A549 (cell line): ENCODE results near the gene TMEM198. TPM values are rescaled to one million over a fixed set of nuclear protein-coding genes. Genes with fewer than 3 reads are reported as not detected.

Experiments
- ATAC-seq, 2 experiments: fragments of 200-7000 bp in 1 of 2; fragments of >200 bp in 1 of 2; cut with Nextera tagmentation in 1 of 2; cut with Tn5 transposase in 1 of 2; 3 replicates each; pipeline versions ENCODE4 v1.8.0 to v1.9.1; 2018 to 2020; ENCODE audit warnings: mild to moderate bottlenecking in 1 of 2, moderate library complexity in 1 of 2
- CTCF ChIA-PET: fragments of 300-600 bp; sonication (Branson Sonifier 250); formaldehyde crosslinking; extraction: SDS; loops from one replicate; lab custom pipeline; 2021; ENCODE audit warnings: antibody characterized with exemption, inconsistent platforms; lab: Yijun Ruan, JAX
- POLR2A ChIA-PET: fragments of 350-600 bp; formaldehyde crosslinking; extraction: SDS; loops from one replicate; lab custom pipeline; 2021; ENCODE audit warnings: antibody characterized with exemption, inconsistent platforms; lab: Yijun Ruan, JAX
- DNase-seq, 2 experiments: peaks; one replicate each; pipeline versions ENCODE4 v3.0.0 to v3.0.0-alpha.2; 2011 to 2016; ENCODE audit warnings: low read depth in 1 of 2, low spot score in 1 of 2
- FAIRE-seq: peaks from 2 replicates; lab custom pipeline; 2011; peaks lifted over from hg19 to GRCh38; lab: Jason Lieb, UNC
- H3K27ac ChIP-seq, 2 experiments: fragments of >200 bp; sonication (Bioruptor Twin); formaldehyde crosslinking; 3 replicates each; pipeline ENCODE4 v1.5.1; 2016 to 2017
- H3K4me1 ChIP-seq: fragments of >200 bp; sonication (Bioruptor Twin); formaldehyde crosslinking; 3 replicates; pipeline ENCODE4 v1.6.1; 2016
- H3K4me2 ChIP-seq: fragments of >200 bp; sonication (Bioruptor Twin); formaldehyde crosslinking; 3 replicates; pipeline ENCODE4 v1.6.1; 2016
- H3K4me3 ChIP-seq: fragments of >200 bp; sonication (Bioruptor Twin); formaldehyde crosslinking; 3 replicates; pipeline ENCODE4 v1.5.1; 2016
- H3K9me3 ChIP-seq: fragments of >200 bp; sonication (Bioruptor Twin); formaldehyde crosslinking; 3 replicates; pipeline ENCODE4 v1.6.1; 2016
- BCL3 ChIP-seq: fragments of >200 bp; sonication (Bioruptor Twin); formaldehyde crosslinking; IDR thresholded peaks from 3 replicates; pipeline ENCODE4 v1.6.1; 2016
- CTCF ChIP-seq: fragments of >200 bp; sonication (Bioruptor Twin); formaldehyde crosslinking; IDR thresholded peaks from 3 replicates; pipeline ENCODE4 v1.5.1; 2016
- EHF ChIP-seq: fragments of 250-450 bp; sonication (Bioruptor Pico); IDR thresholded peaks from 2 replicates; pipeline ENCODE4 v1.5.0; 2020; ENCODE audit warnings: mild to moderate bottlenecking
- FOSL2 ChIP-seq, 2 experiments: fragments of 450-650 bp in 1 of 2; fragments of >200 bp in 1 of 2; sonication (Bioruptor Twin) in 1 of 2; formaldehyde crosslinking; IDR thresholded peaks; 2 replicates each; pipeline versions ENCODE4 v1.5.0 to v1.6.1; 2016 to 2020; ENCODE audit warnings: mild to moderate bottlenecking in 1 of 2, moderate library complexity in 1 of 2
- GATA3 ChIP-seq: IDR thresholded peaks from 2 replicates; pipeline ENCODE4 v1.6.1; 2012; ENCODE audit warnings: borderline replicate concordance
- HDAC2 ChIP-seq: fragments of 200-600 bp; sonication (generic); IDR thresholded peaks from 2 replicates; pipeline ENCODE4 v1.6.1; 2016
- HEYL ChIP-seq: fragments of 250-450 bp; sonication (Bioruptor Pico); IDR thresholded peaks from 2 replicates; pipeline ENCODE4 v1.8.0; 2021; ENCODE audit warnings: mild to moderate bottlenecking, moderate library complexity
- HOXB13 ChIP-seq: fragments of 250-450 bp; sonication (Bioruptor Pico); IDR thresholded peaks from 2 replicates; pipeline ENCODE4 v1.5.0; 2020; ENCODE audit warnings: low read depth, mild to moderate bottlenecking, moderate library complexity
- HOXB5 ChIP-seq: fragments of 250-450 bp; sonication (Bioruptor Pico); IDR thresholded peaks from 2 replicates; pipeline ENCODE4 v1.5.0; 2020; ENCODE audit warnings: mild to moderate bottlenecking, moderate library complexity
- JUN ChIP-seq, 2 experiments: fragments of >200 bp; sonication (Bioruptor Twin); formaldehyde crosslinking; IDR thresholded peaks; 2 replicates in 1 of 2; 3 replicates in 1 of 2; pipeline ENCODE4 v1.6.1; 2016 to 2017
- JUNB ChIP-seq: fragments of >200 bp; sonication (Bioruptor Twin); formaldehyde crosslinking; IDR thresholded peaks from 2 replicates; pipeline ENCODE4 v1.6.1; 2016
- KDM5A ChIP-seq: fragments of 200-600 bp; sonication (generic); IDR thresholded peaks from 2 replicates; pipeline ENCODE4 v1.6.1; 2016; ENCODE audit warnings: antibody characterized with exemption, mild to moderate bottlenecking
- MAFK ChIP-seq: fragments of 450-650 bp; IDR thresholded peaks from 2 replicates; pipeline ENCODE4 v1.6.1; 2014; ENCODE audit not compliant: partially characterized antibody
- NFE2L2 ChIP-seq: fragments of 150-350 bp; conservative IDR thresholded peaks from 2 replicates; pipeline ENCODE4 v1.6.1; 2014; ENCODE audit warnings: low read length
- NR3C1 ChIP-seq: fragments of >200 bp; sonication (Bioruptor Twin); formaldehyde crosslinking; IDR thresholded peaks from 3 replicates; pipeline ENCODE4 v1.6.1; 2017
- PHF8 ChIP-seq: fragments of 200-600 bp; sonication (generic); IDR thresholded peaks from 2 replicates; pipeline ENCODE4 v1.6.1; 2016; ENCODE audit warnings: low read depth, mild to moderate bottlenecking, antibody characterized with exemption, moderate library complexity, borderline replicate concordance
- POLR2AphosphoS2 ChIP-seq: conservative IDR thresholded peaks from 2 replicates; pipeline ENCODE4 v1.6.1; 2012; ENCODE audit warnings: low read length, improper control_type of control experiment, inconsistent platforms
- RAD21 ChIP-seq, 2 experiments: fragments of >200 bp in 1 of 2; sonication (Bioruptor Twin) in 1 of 2; formaldehyde crosslinking in 1 of 2; IDR thresholded peaks in 1 of 2; conservative IDR thresholded peaks in 1 of 2; 2 replicates in 1 of 2; 3 replicates in 1 of 2; pipeline ENCODE4 v1.6.1; 2012 to 2018; ENCODE audit warnings: inconsistent platforms in 1 of 2
- RARB ChIP-seq: fragments of 250-450 bp; sonication (Bioruptor Pico); IDR thresholded peaks from 2 replicates; pipeline ENCODE4 v1.8.0; 2021; ENCODE audit warnings: mild to moderate bottlenecking, moderate library complexity
- RCOR1 ChIP-seq: fragments of 150-350 bp; IDR thresholded peaks from 2 replicates; pipeline ENCODE4 v1.6.1; 2014; ENCODE audit warnings: antibody characterized with exemption, low read length, low read depth
- RFX5 ChIP-seq: fragments of 450-650 bp; IDR thresholded peaks from 2 replicates; pipeline ENCODE4 v1.7.1; 2014; ENCODE audit warnings: antibody characterized with exemption, mild to moderate bottlenecking, moderate library complexity
- RNF2 ChIP-seq: fragments of 200-600 bp; sonication (generic); IDR thresholded peaks from 2 replicates; pipeline ENCODE4 v1.6.1; 2016; ENCODE audit warnings: low read depth, mild to moderate bottlenecking, antibody characterized with exemption, moderate library complexity, borderline replicate concordance
- TFCP2L1 ChIP-seq: fragments of 250-450 bp; sonication (Bioruptor Pico); IDR thresholded peaks from 2 replicates; pipeline ENCODE4 v1.5.0; 2021; ENCODE audit warnings: mild to moderate bottlenecking
- ZC3H11A ChIP-seq: fragments of 450-650 bp; IDR thresholded peaks from 2 replicates; pipeline ENCODE4 v1.6.1; 2014; ENCODE audit warnings: antibody characterized with exemption, mild to moderate bottlenecking
- ZSCAN20 ChIP-seq: fragments of 250-450 bp; sonication (Bioruptor Pico); IDR thresholded peaks from 2 replicates; pipeline ENCODE4 v1.8.0; 2022; ENCODE audit warnings: mild to moderate bottlenecking, moderate library complexity
- WGBS: methylation state at CpG from one replicate; pipeline ENCODE4 v1.1.6; 2017; ENCODE audit errors: missing lambda C conversion rate; 5-methylcytosine and 5-hydroxymethylcytosine counted together
- polyA plus RNA-seq, 4 experiments: library from polyadenylated mRNA; depleted of rRNA in 3 of 4; stranded (reverse); fragments of >200 nt; fragmentation: RNase III in 1 of 4; extraction: RNeasy Plus Mini Kit Qiagen cat#74134 plus additional on column Dnase treatment in 1 of 4; gene quantifications; 2 replicates in 3 of 4; 3 replicates in 1 of 4; pipeline ENCODE4 v1.2.3, GENCODE V29; 2011 to 2017
- TF ChIP-seq, protein P1 (sequence below): fragments of >200 bp; sonication (Bioruptor Twin); formaldehyde crosslinking; IDR thresholded peaks from 2 replicates; pipeline ENCODE4 v1.6.1; 2016
- TF ChIP-seq, protein P2 (sequence below): fragments of 150-350 bp; IDR thresholded peaks from 2 replicates; pipeline ENCODE4 v1.6.1; 2014; ENCODE audit warnings: low read depth, mild to moderate bottlenecking, low read length

Gene TMEM198
- polyA plus RNA-seq, 2 of the 4 experiments (the other 2 are of a cell fraction), result 0.31 to 0.37 TPM

GRCh38 chr2:219544567-219544966 is 739 bp downstream of the TMEM198 start:
- DNase-seq (no peak), FAIRE-seq (no peak), ATAC-seq (no peak)
- POLR2A ChIA-PET, result interaction anchor here (1.3 kb wide), 1 partner anchor 8 kb away, joined by 3 read pairs; no protein-coding TSS in a partner anchor
- peaks cover 12% of the 10 kb centered on the region for H3K4me1 ChIP-seq
- CTCF ChIA-PET, result interaction anchor here (1.5 to 79.1 kb wide), 5 partner anchors 15 to 98 kb away, joined by 5 to 3291 read pairs (median 77); partner anchors contain the start of genes ASIC4, GMPPA and SPEG
- H3K9me3 ChIP-seq, result no peaks in the 10 kb centered on the region
- WGBS, result 33% methylated on average over 9 of the region's 9 CpGs
- H3K27ac ChIP-seq, result no peak overlapping the region
- no peak overlapping the region; the same call in 2 of the 3 replicates for H3K4me3 ChIP-seq
- TF ChIP-seq BCL3, result no peak
- no peak for TF ChIP-seq RFX5
- TF ChIP-seq PHF8, result no peak
- no peak for TF ChIP-seq RNF2
- TF ChIP-seq RARB, result no peak
- no peak for TF ChIP-seq TFCP2L1 (CRISPR knock-in tag)
- TF ChIP-seq, protein P1, sequence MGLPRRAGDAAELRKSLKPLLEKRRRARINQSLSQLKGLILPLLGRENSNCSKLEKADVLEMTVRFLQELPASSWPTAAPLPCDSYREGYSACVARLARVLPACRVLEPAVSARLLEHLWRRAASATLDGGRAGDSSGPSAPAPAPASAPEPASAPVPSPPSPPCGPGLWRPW, result no peak
- no peak for TF ChIP-seq JUNB
- TF ChIP-seq RAD21 (conservative IDR thresholded peaks at IDR 0.05 in 1 of 2, IDR thresholded peaks at IDR 0.05 in 1 of 2), result no peak
- no peak for TF ChIP-seq EHF
- TF ChIP-seq RCOR1, result no peak
- TF ChIP-seq, protein P2, sequence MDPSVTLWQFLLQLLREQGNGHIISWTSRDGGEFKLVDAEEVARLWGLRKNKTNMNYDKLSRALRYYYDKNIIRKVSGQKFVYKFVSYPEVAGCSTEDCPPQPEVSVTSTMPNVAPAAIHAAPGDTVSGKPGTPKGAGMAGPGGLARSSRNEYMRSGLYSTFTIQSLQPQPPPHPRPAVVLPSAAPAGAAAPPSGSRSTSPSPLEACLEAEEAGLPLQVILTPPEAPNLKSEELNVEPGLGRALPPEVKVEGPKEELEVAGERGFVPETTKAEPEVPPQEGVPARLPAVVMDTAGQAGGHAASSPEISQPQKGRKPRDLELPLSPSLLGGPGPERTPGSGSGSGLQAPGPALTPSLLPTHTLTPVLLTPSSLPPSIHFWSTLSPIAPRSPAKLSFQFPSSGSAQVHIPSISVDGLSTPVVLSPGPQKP, result no peak
- TF ChIP-seq, all 56 proteins: peak for 0
- H3K4me2 ChIP-seq, result peak overlapping the region; percentile 89

DNA sequence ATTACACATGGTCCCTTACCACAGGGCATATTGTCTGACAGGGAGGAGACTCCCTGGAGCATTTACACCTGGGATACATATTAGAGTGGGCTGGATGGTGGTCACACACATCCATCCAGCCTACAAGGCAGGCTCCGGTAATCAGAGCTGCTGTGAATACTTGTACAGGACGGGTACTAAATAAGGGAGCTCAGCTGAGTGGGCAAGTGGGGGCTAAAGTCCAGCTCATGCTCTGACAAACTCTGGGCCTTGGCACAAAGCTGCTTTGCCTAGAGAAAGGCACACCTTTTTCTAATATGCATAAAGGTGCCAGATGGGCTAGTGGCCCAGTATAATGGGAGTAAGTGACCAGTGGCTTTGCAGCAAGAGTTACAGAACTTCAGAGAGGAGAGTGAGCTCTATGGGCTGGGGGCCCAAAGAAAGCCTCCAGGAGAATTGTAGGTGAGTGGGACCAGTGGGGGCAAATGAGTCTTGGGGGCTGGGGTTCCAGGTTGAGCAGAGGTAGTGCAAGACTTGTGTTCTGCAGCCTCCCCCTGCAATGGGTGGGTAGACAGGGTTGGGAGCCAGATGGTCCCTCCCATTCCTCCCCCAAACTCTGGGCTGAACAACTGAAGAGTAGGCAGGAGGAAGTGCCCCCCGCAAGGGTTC is 1.6 kb downstream of the TMEM198 start:
- CTCF ChIA-PET, result interaction anchor here (0.6 to 79.1 kb wide), 4 partner anchors 16 to 154 kb away, joined by 3 to 3291 read pairs (median 120); partner anchors contain the start of genes ASIC4, GMPPA and SPEG
- no peak overlapping the region for H3K4me2 ChIP-seq
- H3K4me1 ChIP-seq, result peaks cover 12% of the 10 kb centered on the region
- no peaks in the 10 kb centered on the region for H3K9me3 ChIP-seq
- TF ChIP-seq CTCF (no peak), NFE2L2 (no peak), FOSL2 (IDR thresholded peaks at IDR 0.05) (no peak), FOSL2 (CRISPR knock-in tag; IDR thresholded peaks at IDR 0.05) (no peak)
- TF ChIP-seq, all 56 proteins: peak for 0
- FAIRE-seq, result no peak
- no peak for DNase-seq
- POLR2A ChIA-PET, result no interaction called here
- no peak for ATAC-seq
- H3K4me3 ChIP-seq, result no peak overlapping the region
- H3K27ac ChIP-seq, result no peak overlapping the region
- WGBS, result 43% methylated on average over 3 of the region's 3 CpGs

DNA sequence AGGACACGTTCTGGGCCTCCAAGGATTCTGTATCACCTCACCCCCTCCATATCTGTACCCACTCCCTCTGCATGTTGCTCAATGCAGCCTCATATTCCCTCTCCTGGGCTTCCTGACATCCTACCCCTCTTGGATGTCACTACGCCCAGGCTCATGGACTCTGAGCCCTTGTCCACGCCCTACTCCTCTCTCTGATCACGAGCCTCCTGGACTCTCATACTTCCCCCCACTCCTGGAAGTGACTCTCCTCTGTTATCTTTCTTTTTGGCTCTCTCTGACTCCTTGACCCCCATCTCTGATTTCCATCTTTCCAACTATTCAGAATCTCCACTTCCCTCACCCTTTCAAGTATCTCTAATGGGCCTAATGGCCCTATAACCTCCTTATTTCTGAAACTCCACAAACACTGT is 2.1 kb downstream of the TMEM198 start:
- no peak for ATAC-seq
- no peak overlapping the region for H3K4me3 ChIP-seq
- FAIRE-seq, result no peak
- no peak overlapping the region for H3K27ac ChIP-seq
- CTCF ChIA-PET, result interaction anchor here (7.9 to 79.1 kb wide), 3 partner anchors 16 to 76 kb away, joined by 77 to 3291 read pairs (median 164); partner anchors contain the start of genes ASIC4, GMPPA and SPEG
- DNase-seq, result no peak
- peaks cover 12% of the 10 kb centered on the region for H3K4me1 ChIP-seq
- H3K9me3 ChIP-seq, result no peaks in the 10 kb centered on the region
- POLR2A ChIA-PET, result no interaction called here
- no peak overlapping the region for H3K4me2 ChIP-seq
- 1% methylated on average over 4 of the region's 4 CpGs for WGBS
- TF ChIP-seq CTCF (no peak), HOXB13 (no peak), JUN (IDR thresholded peaks at IDR 0.05) (no peak), ZC3H11A (no peak), GATA3 (no peak), HEYL (no peak), NFE2L2 (no peak), HDAC2 (no peak), POLR2AphosphoS2 (no peak), MAFK (no peak), KDM5A (no peak), NR3C1 (no peak), RCOR1 (no peak), HOXB5 (no peak), RFX5 (no peak), ZSCAN20 (CRISPR knock-in tag) (no peak)
